AG09309 (cell line): ENCODE results near the gene ZEB2.

Experiments used
- DNase-seq: peaks from one replicate; pipeline ENCODE4 v3.0.0-alpha.2; 2010; ENCODE audit warnings: low read depth
- H3K4me3 ChIP-seq: 2 replicates; pipeline ENCODE4 v1.5.1; 2011; ENCODE audit warnings: mild to moderate bottlenecking, low read depth, low read length, moderate library complexity; ENCODE audit not compliant: control insufficient read depth
- TF ChIP-seq, protein P1 (sequence below): IDR thresholded peaks from 2 replicates; pipeline ENCODE4 v1.5.1; 2011; ENCODE audit warnings: mild to moderate bottlenecking, low read depth, low read length, inconsistent platforms; ENCODE audit not compliant: insufficient read depth, control insufficient read depth; ENCODE audit errors: missing control alignments

ZEB2 gene

DNA sequence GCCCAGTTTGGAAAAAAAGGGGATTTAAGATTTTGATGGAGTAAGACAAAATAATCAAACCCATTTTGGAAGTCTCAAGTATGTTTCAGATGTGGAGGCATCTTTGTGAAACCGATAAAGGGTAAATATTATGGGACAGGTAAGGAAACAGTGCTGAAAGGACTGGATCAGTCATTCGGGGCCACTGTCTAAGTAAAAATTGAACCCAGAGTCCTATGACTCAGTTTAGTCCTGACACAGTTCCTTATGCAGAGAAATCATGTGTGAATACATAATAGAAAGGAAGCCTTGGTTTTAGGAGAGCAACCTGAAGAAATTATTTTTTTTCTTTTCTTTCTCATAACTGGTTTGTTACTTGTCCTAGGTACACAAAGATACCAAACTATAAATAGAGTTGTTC is 15.4 kb upstream of the ZEB2 start:
- DNase-seq = no peak
- TF ChIP-seq, protein P1, sequence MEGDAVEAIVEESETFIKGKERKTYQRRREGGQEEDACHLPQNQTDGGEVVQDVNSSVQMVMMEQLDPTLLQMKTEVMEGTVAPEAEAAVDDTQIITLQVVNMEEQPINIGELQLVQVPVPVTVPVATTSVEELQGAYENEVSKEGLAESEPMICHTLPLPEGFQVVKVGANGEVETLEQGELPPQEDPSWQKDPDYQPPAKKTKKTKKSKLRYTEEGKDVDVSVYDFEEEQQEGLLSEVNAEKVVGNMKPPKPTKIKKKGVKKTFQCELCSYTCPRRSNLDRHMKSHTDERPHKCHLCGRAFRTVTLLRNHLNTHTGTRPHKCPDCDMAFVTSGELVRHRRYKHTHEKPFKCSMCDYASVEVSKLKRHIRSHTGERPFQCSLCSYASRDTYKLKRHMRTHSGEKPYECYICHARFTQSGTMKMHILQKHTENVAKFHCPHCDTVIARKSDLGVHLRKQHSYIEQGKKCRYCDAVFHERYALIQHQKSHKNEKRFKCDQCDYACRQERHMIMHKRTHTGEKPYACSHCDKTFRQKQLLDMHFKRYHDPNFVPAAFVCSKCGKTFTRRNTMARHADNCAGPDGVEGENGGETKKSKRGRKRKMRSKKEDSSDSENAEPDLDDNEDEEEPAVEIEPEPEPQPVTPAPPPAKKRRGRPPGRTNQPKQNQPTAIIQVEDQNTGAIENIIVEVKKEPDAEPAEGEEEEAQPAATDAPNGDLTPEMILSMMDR = no peak
- no peak overlapping the region for H3K4me3 ChIP-seq

DNA sequence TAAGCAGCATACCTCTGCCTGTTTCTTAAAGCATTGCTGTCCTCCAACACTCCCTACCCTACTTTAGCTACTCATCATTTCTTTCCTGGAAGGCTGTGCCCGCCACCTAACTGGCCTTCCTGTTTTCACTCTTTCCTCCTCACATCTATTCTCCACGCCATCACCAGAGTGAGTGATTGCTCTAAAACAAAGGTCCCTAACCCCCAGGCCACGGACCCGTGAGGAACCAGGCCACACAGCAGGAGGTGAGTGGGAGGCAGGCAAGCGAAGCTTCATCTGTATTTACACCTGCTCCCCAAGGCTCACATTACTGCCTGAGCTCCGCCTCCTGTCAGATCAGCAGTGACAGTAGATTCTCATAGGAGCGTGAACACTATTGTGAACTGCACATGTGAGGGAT is 13.3 kb upstream of the ZEB2 start:
- TF ChIP-seq, protein P1 = no peak
- DNase-seq = no peak
- no peak overlapping the region for H3K4me3 ChIP-seq

- TF ChIP-seq, protein P1 = no peak
- no peak overlapping the region for H3K4me3 ChIP-seq
- DNase-seq = no peak
These were observed 10.7 kb upstream of the ZEB2 start for GRCh38 chr2:144530596-144530995.

DNA sequence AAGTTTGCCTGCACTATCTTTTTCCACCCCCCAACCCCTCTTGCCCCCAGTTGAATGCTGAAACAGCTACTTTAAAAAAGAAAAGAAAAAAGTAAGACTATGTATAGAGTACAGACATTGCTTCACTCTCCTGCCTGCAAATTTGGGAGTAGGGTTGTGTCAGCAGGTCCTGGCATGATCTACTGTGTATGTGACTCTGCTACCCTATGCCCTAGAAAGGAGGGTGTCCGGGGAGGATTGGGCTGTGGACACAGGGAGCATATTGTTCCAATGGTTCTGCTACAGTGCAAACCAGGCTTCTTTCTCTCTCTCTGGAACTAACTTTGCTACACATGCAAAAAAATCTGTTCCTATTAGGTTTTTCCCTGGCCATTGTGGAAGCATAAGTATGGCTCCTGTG is 9.9 kb upstream of the ZEB2 start:
- no peak overlapping the region for H3K4me3 ChIP-seq
- no peak for DNase-seq
- TF ChIP-seq, protein P1 = no peak

DNA sequence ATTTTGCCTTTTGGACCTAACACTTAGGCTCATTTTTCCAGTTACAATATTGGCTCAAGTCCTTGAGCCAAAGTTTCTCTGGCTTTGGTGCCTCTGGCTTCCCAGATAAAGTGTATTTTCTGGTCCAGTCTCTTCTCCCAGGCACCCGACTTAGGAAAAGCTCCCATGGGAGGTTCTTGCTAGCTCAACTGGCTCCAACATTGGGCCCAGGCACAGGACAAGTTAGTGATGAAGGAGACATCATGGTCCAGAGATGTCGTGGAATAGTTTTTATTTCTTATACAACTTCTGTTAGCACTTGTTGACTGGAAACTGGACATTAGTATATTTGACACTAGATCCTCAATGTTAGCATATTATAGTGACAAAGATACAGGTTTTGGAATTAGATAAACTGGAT is 8.2 kb upstream of the ZEB2 start:
- no peak for DNase-seq

GRCh38 chr2:144526831-144527230 is 6.9 kb upstream of the ZEB2 start:
- no peak overlapping the region for H3K4me3 ChIP-seq
- TF ChIP-seq, protein P1 = no peak
- no peak for DNase-seq

More for the DNA sequence above, 8.2 kb upstream of the ZEB2 start:
- TF ChIP-seq, protein P1 = no peak
- no peak overlapping the region for H3K4me3 ChIP-seq
